ENCODE data around the gene TPR.
A peak's percentile ranks its signal among the peaks of the same experiment; 100 is the strongest.

Gene TPR

DNA sequence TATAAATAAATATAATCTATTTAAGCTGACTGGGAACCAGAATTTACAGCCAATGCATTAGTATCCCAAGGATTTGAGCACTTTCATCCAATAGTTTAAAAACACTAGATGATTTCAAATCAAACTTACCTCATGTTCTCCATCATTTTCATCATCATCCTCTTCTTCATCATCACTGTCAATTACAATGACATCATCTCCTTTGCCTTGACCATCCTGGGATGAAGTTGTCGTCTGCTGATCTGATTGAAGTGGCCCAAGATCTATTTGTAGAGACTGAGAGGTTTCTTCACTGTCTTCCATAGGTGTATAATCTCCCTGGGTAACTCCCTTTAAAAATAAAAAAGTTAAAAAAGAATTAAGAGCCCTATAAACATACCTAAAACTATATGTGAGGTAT is 47.7 kb downstream of the TPR start:
- no peak for DNase-seq (ENCODE audit: low read depth in 2 of 2)

- no peak for DNase-seq (ENCODE audit: low read depth in 2 of 2)
Measured at GRCh38 chr1:186326009-186326408, 49.0 kb downstream of the TPR start.

DNA sequence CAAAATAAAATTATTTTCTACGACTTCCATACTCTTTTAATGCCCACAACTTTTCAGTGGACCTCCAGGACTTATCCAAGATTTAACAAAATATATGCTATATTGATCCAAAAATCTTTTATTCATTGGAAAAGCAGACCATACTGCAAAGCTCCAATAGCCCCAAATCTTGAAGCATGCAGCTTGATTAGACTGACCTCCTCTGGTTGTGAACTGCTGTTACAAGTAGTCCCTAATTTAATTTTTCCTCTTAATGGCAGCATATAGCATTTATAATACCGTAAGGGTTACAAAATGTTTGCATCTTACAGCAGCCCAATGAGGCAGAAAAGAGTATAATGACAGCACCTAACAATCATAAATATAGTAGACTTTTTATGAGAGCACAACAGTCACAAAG is 49.8 kb downstream of the TPR start:
- no peak for DNase-seq (ENCODE audit: low read depth in 2 of 2)

- no peak for DNase-seq (ENCODE audit: low read depth in 2 of 2)
Measured at GRCh38 chr1:186323865-186324264, 51.2 kb downstream of the TPR start.

- DNase-seq (ENCODE audit: low read depth in 2 of 2), result no peak
Measured at GRCh38 chr1:186315570-186315969, 59.5 kb downstream of the TPR start.

GRCh38 chr1:186311375-186312051 is 63.5 kb downstream of the TPR start:
- no peak for DNase-seq (ENCODE audit: low read depth in 2 of 2)

GRCh38 chr1:186310307-186310706 is 64.7 kb downstream of the TPR start:
- DNase-seq (ENCODE audit: low read depth in 2 of 2), result no peak

DNA sequence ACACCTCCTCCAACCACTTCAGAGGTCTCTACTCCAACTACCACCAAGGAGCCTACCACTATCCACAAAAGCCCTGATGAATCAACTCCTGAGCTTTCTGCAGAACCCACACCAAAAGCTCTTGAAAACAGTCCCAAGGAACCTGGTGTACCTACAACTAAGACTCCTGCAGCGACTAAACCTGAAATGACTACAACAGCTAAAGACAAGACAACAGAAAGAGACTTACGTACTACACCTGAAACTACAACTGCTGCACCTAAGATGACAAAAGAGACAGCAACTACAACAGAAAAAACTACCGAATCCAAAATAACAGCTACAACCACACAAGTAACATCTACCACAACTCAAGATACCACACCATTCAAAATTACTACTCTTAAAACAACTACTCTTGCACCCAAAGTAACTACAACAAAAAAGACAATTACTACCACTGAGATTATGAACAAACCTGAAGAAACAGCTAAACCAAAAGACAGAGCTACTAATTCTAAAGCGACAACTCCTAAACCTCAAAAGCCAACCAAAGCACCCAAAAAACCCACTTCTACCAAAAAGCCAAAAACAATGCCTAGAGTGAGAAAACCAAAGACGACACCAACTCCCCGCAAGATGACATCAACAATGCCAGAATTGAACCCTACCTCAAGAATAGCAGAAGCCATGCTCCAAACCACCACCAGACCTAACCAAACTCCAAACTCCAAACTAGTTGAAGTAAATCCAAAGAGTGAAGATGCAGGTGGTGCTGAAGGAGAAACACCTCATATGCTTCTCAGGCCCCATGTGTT is 66.6 kb downstream of the TPR start:
- DNase-seq (ENCODE audit: low read depth in 2 of 2), result no peak

DNA sequence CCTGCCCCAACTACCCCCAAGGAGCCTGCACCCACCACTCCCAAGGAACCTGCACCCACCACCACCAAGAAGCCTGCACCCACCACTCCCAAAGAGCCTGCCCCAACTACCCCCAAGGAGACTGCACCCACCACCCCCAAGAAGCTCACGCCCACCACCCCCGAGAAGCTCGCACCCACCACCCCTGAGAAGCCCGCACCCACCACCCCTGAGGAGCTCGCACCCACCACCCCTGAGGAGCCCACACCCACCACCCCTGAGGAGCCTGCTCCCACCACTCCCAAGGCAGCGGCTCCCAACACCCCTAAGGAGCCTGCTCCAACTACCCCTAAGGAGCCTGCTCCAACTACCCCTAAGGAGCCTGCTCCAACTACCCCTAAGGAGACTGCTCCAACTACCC is 67.6 kb downstream of the TPR start:
- no peak for DNase-seq (ENCODE audit: low read depth in 2 of 2)

GRCh38 chr1:186306533-186306932 is 68.5 kb downstream of the TPR start:
- DNase-seq (ENCODE audit: low read depth in 2 of 2), result no peak

DNA sequence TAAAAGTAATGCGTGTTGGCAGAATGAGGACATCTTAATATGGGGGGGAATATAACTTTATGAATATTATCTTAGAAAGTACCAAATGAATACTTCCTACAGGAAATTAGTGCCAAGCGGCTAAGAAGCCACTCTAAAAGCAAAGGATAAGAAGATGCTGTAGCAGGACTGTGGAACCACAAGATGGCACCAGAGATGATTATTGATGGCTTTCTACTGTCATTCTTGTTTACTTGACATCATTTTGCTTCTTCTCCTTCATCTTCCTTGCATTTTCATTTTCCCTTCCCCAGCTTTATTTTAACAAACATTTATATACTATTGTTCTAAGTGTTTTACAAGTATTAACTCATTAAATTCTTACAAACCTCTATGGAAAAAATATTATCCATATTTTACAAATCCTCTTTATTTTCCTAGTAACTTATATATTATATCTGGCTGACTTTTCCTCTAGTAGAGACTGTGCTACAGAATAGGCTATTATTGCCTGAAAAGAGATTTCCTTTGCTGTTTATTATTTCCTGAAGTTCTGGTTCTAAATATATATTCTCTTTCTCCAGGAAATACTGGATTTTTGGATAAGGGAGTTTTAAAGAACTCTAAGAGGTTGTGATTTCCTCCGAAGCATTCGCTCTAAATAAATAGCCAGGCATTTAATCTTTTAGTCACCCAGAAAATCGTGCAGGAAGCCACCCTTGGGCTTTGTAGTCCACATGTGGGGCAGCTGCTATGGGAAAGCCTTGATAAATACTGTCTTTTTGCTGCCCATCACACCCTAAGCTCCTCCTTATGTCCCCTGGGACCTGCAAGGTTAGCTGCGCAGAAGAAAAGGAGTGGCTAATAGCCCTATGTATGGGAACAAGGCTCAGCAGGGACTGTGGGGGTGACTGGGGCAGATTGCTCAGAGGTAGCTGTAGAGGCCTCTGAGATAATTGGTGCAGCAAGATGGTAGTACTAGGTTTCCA is 69.8 kb downstream of the TPR start:
- no peak for DNase-seq (ENCODE audit: low read depth in 2 of 2)

DNA sequence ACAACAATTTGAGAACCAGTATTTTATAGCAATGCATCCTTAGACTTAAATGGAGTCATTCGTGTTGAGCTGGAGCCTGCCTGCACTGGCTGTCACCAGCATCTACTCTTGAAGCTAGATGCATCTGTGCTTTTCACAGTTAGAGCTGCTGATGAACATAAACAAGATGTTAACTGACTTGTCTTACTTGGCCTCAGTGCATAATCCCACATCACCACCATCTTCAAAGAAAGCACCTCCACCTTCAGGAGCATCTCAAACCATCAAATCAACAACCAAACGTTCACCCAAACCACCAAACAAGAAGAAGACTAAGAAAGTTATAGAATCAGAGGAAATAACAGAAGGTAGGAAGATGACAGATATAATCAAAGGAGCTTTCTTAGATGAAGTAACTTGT is 71.1 kb downstream of the TPR start:
- DNase-seq (ENCODE audit: low read depth in 2 of 2), result no peak

DNA sequence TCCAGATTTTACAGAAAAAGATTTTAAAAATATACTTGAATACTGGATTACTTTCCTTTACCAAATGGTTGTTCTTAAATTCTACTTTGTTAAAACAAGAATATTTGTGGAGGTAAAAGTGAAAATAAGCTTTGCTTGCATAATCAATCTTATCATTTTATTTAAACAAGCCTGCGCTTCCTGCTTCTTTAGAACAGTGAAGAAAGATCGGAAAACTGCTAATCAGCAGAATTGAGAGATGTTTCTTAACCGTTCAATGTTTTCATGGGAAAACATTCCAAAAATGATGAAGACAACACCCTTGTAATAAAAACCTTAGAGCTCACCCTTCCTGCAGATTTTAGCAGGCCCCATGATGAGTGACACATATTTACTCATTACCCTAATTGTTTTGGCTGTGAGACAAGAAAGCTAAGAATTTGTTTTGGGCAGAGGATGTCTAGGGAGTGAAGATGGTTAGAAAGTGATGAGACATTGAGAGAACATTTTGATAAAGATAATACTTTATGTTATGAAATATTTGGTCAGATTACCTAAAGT is 72.6 kb downstream of the TPR start:
- no peak for DNase-seq (ENCODE audit: low read depth in 2 of 2)

- no peak for DNase-seq (ENCODE audit: low read depth in 2 of 2)
Measured at GRCh38 chr1:186301448-186301847, 73.6 kb downstream of the TPR start.

GRCh38 chr1:186300056-186300455 is 75.0 kb downstream of the TPR start:
- no peak for DNase-seq (ENCODE audit: low read depth in 2 of 2)

DNA sequence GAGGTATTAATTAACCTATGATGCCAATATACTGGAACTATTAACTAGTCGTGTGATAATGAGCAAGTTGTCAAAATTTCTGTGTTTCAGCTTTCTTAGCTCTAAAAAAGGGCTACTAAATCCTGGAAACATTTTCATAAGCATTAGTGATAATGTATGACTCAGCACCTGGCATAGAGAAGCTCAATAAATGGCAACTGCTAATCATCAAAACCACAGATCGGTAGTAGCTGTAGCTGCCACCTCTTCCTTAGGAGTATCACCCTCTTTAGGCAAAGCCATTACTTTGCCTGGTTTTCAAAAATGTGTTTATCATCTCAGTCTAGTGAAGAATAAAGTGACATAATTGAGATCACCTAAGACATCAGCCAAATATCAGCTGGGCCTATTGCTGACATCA is 75.5 kb downstream of the TPR start:
- no peak for DNase-seq (ENCODE audit: low read depth in 2 of 2)

DNA sequence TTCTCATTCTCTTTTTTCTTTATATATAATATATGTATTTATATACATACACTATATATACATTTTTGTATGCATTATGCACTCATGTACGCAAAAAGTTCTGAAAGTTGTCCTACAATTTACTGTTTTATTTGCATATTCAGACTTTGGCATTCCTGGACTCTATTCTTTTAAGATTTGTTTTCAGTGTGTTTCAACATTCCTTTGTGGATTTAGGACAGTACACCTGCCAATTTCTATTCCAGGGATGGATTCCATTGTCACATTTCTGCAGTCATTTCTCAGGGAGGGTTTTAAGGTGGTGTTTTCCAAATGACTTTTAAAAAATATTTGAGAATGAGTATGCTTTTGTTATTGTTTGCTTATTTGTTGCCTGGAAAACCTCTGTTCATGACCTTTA is 76.2 kb downstream of the TPR start:
- no peak for DNase-seq (ENCODE audit: low read depth in 2 of 2)

DNA sequence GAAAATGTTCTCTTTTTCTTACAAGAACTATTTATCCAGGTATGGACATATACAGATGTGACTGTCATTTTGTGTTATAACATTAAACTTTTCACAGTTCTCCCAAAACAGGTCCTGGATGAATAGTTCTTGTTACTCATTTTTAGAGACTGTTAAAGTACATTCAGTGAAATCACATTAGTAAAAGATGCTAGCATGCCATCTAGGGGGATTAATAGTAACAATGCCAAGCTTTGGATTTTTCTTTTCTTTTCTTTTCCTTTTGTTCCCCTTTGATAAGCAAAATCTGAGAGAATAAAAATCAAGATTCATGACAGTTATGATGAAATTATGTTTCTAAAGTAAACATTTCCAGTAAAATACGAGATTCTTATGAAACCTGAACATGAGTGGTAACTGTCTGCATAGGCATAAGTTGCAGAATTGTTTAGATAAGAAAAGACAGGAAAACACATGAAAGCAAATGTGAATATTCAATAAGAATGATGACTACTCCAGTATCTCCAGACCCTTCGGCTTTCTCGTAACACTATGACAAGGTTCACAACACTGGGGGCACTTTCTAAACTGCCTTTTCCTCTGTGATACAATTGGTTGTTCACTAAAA is 77.5 kb downstream of the TPR start:
- no peak for DNase-seq (ENCODE audit: low read depth in 2 of 2)

DNA sequence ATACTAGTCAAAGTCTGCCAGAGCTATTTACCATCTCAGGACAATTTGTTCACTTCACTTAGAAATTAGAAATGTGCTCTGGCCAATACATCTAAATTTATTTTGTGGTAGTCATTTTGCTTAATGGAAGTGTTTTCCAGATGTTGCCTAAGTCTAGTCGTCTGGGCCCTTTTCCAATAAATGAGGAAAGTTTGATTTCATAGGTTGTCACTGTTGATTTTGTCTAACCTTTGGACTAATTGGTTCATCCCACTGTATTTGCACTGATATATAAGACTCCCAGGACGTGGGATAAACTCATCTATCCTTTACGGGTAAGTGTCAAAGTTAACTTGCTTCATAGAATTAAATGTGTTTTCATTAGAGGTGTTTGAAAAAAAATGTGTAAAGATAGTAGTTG is 79.1 kb downstream of the TPR start, which contains the start of gene PRG4:
PRG4 (plus strand) TSS at position 300 of the 400 bp plus-strand sequence.
- peak in 1 of 2 experiments; percentile 12 for DNase-seq (ENCODE audit: low read depth in 2 of 2)

DNA sequence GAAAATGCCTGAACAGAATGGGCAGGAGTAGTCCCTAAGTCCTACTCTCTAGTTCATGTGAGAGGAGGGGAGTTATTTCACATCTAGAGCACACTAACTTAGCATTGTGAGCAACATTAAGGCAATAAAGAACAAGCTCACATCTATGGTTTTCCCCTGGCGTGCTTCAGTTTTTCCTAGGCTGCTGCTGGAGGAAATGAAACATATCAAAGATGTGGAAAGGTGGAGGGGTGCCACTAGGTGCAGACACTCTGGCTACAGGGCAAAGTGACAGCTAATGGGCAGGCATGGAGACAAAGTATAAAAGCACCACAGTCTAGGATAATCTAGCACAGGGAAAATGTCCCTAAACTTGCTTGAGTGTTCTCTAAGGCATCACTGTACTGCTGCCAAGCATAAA is 82.2 kb downstream of the TPR start:
- no peak for DNase-seq (ENCODE audit: low read depth in 2 of 2)

GRCh38 chr1:186291271-186291670 is 83.8 kb downstream of the TPR start:
- no peak for DNase-seq (ENCODE audit: low read depth in 2 of 2)

All from fibroblast of skin of left biceps (primary cell).